HG03025 (cell line): ENCODE results near the gene SLC2A4.
"Not testable (repeated sequence)": the region's sequence is repeated elsewhere in the genome, so short reads cannot be mapped to it uniquely, and the experiment has no call there.

ENCODE experiments used
- ATAC-seq: cut with Tn5 transposase; IDR thresholded peaks from one replicate; pipeline ENCODE4 v1.9.1; 2021; ENCODE audit warnings: mild to moderate bottlenecking, moderate library complexity; ENCODE audit not compliant: unreplicated experiment, low FRiP score

The SLC2A4 gene

GRCh38 chr17:7318121-7318860 is 36.8 kb downstream of the SLC2A4 start:
- ATAC-seq = no peak

GRCh38 chr17:7321466-7321865 is 39.9 kb downstream of the SLC2A4 start:
- no peak for ATAC-seq

GRCh38 chr17:7322520-7323194 is 41.1 kb downstream of the SLC2A4 start:
- no peak for ATAC-seq

- ATAC-seq = no peak
These were observed 42.4 kb downstream of the SLC2A4 start for GRCh38 chr17:7323731-7324437.

GRCh38 chr17:7324438-7324779 is 42.9 kb downstream of the SLC2A4 start:
- ATAC-seq = no peak

GRCh38 chr17:7325031-7325528 is 43.6 kb downstream of the SLC2A4 start:
- ATAC-seq = no peak

GRCh38 chr17:7326186-7326585 is 44.7 kb downstream of the SLC2A4 start:
- no peak for ATAC-seq

GRCh38 chr17:7327056-7327455 is 45.5 kb downstream of the SLC2A4 start:
- no peak for ATAC-seq

GRCh38 chr17:7327501-7327900 is 46.0 kb downstream of the SLC2A4 start:
- ATAC-seq = no peak

GRCh38 chr17:7328009-7328408 is 46.5 kb downstream of the SLC2A4 start:
- no peak for ATAC-seq

GRCh38 chr17:7328840-7329373 is 47.4 kb downstream of the SLC2A4 start, which contains the start of gene NEURL4:
Gene NEURL4, minus strand, starts transcription at chr17:7329335. Its CDS starts 23 bp downstream, at chr17:7329312.
- ATAC-seq = peak; percentile 4

GRCh38 chr17:7329374-7329996 is 48.0 kb downstream of the SLC2A4 start:
- ATAC-seq = peak; percentile 49

GRCh38 chr17:7329997-7330637 is 48.6 kb downstream of the SLC2A4 start:
- ATAC-seq = peak; percentile 32

GRCh38 chr17:7330638-7331015 is 49.1 kb downstream of the SLC2A4 start:
- no peak for ATAC-seq

GRCh38 chr17:7332111-7332510 is 50.6 kb downstream of the SLC2A4 start:
- no peak for ATAC-seq

GRCh38 chr17:7332600-7333069 is 51.1 kb downstream of the SLC2A4 start:
- not testable (repeated sequence) for ATAC-seq

- ATAC-seq = no peak
These were observed 53.5 kb downstream of the SLC2A4 start for GRCh38 chr17:7334938-7335538.

GRCh38 chr17:7335765-7336164 is 54.2 kb downstream of the SLC2A4 start:
- ATAC-seq = not testable (repeated sequence)
